GM12874 (cell line): ENCODE measurements around the gene UBA1.

ENCODE experiments used
- CTCF ChIP-seq: IDR thresholded peaks from 2 replicates; pipeline ENCODE4 v1.5.1; 2011; ENCODE audit warnings: low read depth, mild to moderate bottlenecking, control low read depth, low read length, moderate library complexity; ENCODE audit not compliant: insufficient read depth

UBA1 gene

GRCh38 chrX:47162927-47163583 is 30.6 kb upstream of the UBA1 start:
- TF ChIP-seq CTCF, result no peak

GRCh38 chrX:47164420-47164819 is 29.2 kb upstream of the UBA1 start:
- TF ChIP-seq CTCF, result no peak

- no peak for TF ChIP-seq CTCF
Measured at GRCh38 chrX:47166126-47166525, 27.5 kb upstream of the UBA1 start.

- TF ChIP-seq CTCF, result no peak
Measured at GRCh38 chrX:47168495-47169073, 25.0 kb upstream of the UBA1 start.

GRCh38 chrX:47169273-47169672 is 24.4 kb upstream of the UBA1 start:
- TF ChIP-seq CTCF, result no peak

GRCh38 chrX:47169726-47170515 is 23.7 kb upstream of the UBA1 start:
- TF ChIP-seq CTCF, result no peak

- TF ChIP-seq CTCF, result no peak
Measured at GRCh38 chrX:47170861-47171692, 22.6 kb upstream of the UBA1 start.
